Heart right ventricle (tissue), 16 donors: ENCODE data around the gene KLHL42. TPM values are rescaled to one million over a fixed set of nuclear protein-coding genes. Genes with fewer than 3 reads are reported as not detected.
A peak's percentile ranks its signal among the peaks of the same experiment; 100 is the strongest.

Experiments
- ATAC-seq, 8 donors: fragments of 200-7000 bp; cut with Tn5 transposase; one replicate each; pipeline ENCODE4 v1.9.1; 2020; ENCODE audit warnings: mild to moderate bottlenecking in 8 of 8, moderate library complexity in 8 of 8, moderate number of reproducible peaks in 1 of 8
- DNase-seq, 2 donors: peaks; one replicate each; pipeline ENCODE4 v3.0.0-alpha.2; 2020
- H3K27ac ChIP-seq, 10 donors: fragments of 200-600 bp; sonication (generic) in 2 of 10; one replicate each; pipeline versions ENCODE4 v1.5.0 to v1.8.0; 2020 to 2022; ENCODE audit warnings: mild to moderate bottlenecking in 3 of 10
- H3K27me3 ChIP-seq, 7 donors: fragments of 200-600 bp; one replicate each; pipeline ENCODE4 v1.8.0; 2021 to 2022; ENCODE audit warnings: mild to moderate bottlenecking in 2 of 7
- H3K36me3 ChIP-seq, 9 donors: fragments of 200-600 bp; sonication (generic) in 1 of 9; one replicate each; pipeline versions ENCODE4 v1.5.0 to v1.8.0; 2020 to 2022; ENCODE audit warnings: mild to moderate bottlenecking in 2 of 9
- H3K4me1 ChIP-seq, 9 donors: fragments of 200-600 bp; sonication (generic) in 1 of 9; one replicate each; pipeline versions ENCODE4 v1.5.0 to v1.8.0; 2020 to 2022; ENCODE audit warnings: mild to moderate bottlenecking in 4 of 9
- H3K4me3 ChIP-seq, 10 donors: fragments of 200-600 bp; sonication (generic) in 2 of 10; one replicate each; pipeline versions ENCODE4 v1.5.0 to v1.8.0; 2020 to 2022; ENCODE audit warnings: mild to moderate bottlenecking in 7 of 10, moderate library complexity in 2 of 10
- H3K9me3 ChIP-seq, 11 donors: fragments of 200-600 bp in 10 of 11; sonication (generic) in 2 of 11; one replicate each; pipeline versions ENCODE4 v1.5.0 to v1.8.0; 2013 to 2022; ENCODE audit warnings: mild to moderate bottlenecking in 2 of 11, control low read depth in 1 of 11, moderate library complexity in 1 of 11
- WGBS, 2 donors: extraction: QIAGEN DNeasy Blood & Tissue Kit; methylation state at CpG; one replicate each; pipeline ENCODE4 v1.1.7; 2013; ENCODE audit warnings: inconsistent platforms in 1 of 2; 5-methylcytosine and 5-hydroxymethylcytosine counted together
- intact Hi-C, 10 donors: fragments of 100-400 bp; cut with DNase I; formaldehyde crosslinking; loops; one replicate each; pipeline versions ENCODE4 v1.11.1 to v1.14.2; 2022
- long read RNA-seq, 3 donors: library from polyadenylated mRNA; unstranded; transcript quantifications; one replicate each; pipeline ENCODE4 v2.0.0, GENCODE V29; 2020 to 2021
- polyA plus RNA-seq, 2 donors: library from polyadenylated mRNA; stranded (reverse); fragments of 200-250 nt; gene quantifications; one replicate each; pipeline ENCODE4 v1.2.3, GENCODE V29; 2013
- total RNA-seq, 10 donors: library from RNA; stranded (reverse); fragmentation: NEBNext Ultra II Directional in 3 of 10; extraction: Animal tissue kit (Norgen Biotek cat#: 25700) in 3 of 10; gene quantifications; one replicate each; pipeline versions ENCODE4 v1.2.1 to v1.2.4, GENCODE V29; 2021 to 2023
- TF ChIP-seq, protein P1 (sequence below), 9 donors: fragments of 200-600 bp; sonication (generic) in 2 of 9; IDR thresholded peaks; one replicate each; pipeline versions ENCODE4 v1.5.0 to v1.8.0; 2021 to 2022; ENCODE audit warnings: antibody characterized with exemption in 9 of 9, mild to moderate bottlenecking in 5 of 9, moderate library complexity in 1 of 9
- donor health status: Arrhythmogenic right ventricular cardiomyopathy.
- donor health status: ischemic (EF 13 %, LVEDD 7.1; RV severe dilation, severe dysfunction).
- donor health status: healthy with polysubstance abuse.
- donor health status: DM: no; HTN: yes; CAD: no.
- donor health status: DM: no; HTN: no; CAD: no.
- donor health status: ischemic (EF 25% LVEDD 6.9; RV normal size, moderate dysfunction).
- donor health status: ischemic (EF 25% LVEDD 5.7; RV mildly dilated, moderate dysfunction).
- donor health status: healthy.
- donor health status: DM: yes; HTN: yes; CAD: no.
- donor health status: Ischemic cardiomyopathy.
- donor health status: ischemic (EF 35%, LVEDD 5.7; RV mildly dilated, moderate dysfunction).
- donor health status: nonischemic (EF 11% LVEDD 7.7; RV severe dilation, severe dysfunction).
- donor health status: DM: yes; HTN: yes; CAD: no.
- donor health status: PGD.
- donor health status: ischemic (EF 29% LVEDD 5.4; RV normal size, mild dysfunction).
- donor health status: nonischemic (EF 23%, LVEDD 6.1; RV moderate dilation, normal function).

KLHL42 gene, protein sequence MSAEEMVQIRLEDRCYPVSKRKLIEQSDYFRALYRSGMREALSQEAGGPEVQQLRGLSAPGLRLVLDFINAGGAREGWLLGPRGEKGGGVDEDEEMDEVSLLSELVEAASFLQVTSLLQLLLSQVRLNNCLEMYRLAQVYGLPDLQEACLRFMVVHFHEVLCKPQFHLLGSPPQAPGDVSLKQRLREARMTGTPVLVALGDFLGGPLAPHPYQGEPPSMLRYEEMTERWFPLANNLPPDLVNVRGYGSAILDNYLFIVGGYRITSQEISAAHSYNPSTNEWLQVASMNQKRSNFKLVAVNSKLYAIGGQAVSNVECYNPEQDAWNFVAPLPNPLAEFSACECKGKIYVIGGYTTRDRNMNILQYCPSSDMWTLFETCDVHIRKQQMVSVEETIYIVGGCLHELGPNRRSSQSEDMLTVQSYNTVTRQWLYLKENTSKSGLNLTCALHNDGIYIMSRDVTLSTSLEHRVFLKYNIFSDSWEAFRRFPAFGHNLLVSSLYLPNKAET
- total RNA-seq: 10 to 100 TPM in 1 of 10 donors, 1 to 10 TPM in 9; 4.6 to 10.9 (median 6.7) TPM
- polyA plus RNA-seq: 1 to 10 TPM; 4.0 to 6.3 TPM
- long read RNA-seq, donor 1, full-length matches to known transcripts: 8 of 14 reads
- long read RNA-seq, donor 1, partial matches to known transcripts: 2 of 14 reads
- long read RNA-seq, donor 1, other reads (novel, unspliced or antisense): 4 of 14 reads
- long read RNA-seq, donor 2, full-length matches to known transcripts: 8 of 10 reads
- long read RNA-seq, donor 2, partial matches to known transcripts: 0 of 10 reads
- long read RNA-seq, donor 2, other reads (novel, unspliced or antisense): 2 of 10 reads
- long read RNA-seq, donor 3, full-length matches to known transcripts: 22 of 41 reads
- long read RNA-seq, donor 3, partial matches to known transcripts: 8 of 41 reads
- long read RNA-seq, donor 3, other reads (novel, unspliced or antisense): 11 of 41 reads

GRCh38 chr12:27779920-27780611 is at the start of gene KLHL42, which contains the start of gene MANSC4:
Gene KLHL42, plus strand, starts transcription at chr12:27780233. Its CDS starts 98 bp downstream, at chr12:27780331.
Gene MANSC4, minus strand, starts transcription at chr12:27780236. Its CDS starts 8,960 bp downstream, at chr12:27771276.
- 0% methylated on average over 79 to 91 of the region's 92 CpGs for WGBS, 2 donors
- TF ChIP-seq, protein P1, sequence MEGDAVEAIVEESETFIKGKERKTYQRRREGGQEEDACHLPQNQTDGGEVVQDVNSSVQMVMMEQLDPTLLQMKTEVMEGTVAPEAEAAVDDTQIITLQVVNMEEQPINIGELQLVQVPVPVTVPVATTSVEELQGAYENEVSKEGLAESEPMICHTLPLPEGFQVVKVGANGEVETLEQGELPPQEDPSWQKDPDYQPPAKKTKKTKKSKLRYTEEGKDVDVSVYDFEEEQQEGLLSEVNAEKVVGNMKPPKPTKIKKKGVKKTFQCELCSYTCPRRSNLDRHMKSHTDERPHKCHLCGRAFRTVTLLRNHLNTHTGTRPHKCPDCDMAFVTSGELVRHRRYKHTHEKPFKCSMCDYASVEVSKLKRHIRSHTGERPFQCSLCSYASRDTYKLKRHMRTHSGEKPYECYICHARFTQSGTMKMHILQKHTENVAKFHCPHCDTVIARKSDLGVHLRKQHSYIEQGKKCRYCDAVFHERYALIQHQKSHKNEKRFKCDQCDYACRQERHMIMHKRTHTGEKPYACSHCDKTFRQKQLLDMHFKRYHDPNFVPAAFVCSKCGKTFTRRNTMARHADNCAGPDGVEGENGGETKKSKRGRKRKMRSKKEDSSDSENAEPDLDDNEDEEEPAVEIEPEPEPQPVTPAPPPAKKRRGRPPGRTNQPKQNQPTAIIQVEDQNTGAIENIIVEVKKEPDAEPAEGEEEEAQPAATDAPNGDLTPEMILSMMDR (IDR thresholded peaks at IDR 0.05): peak in 4 of 9 donors; percentile 14 to 32 (median 22)
- intact Hi-C loops: no loop called here
- ATAC-seq (peak; percentile 88 to 96 (median 90)), DNase-seq (peak; percentile 74 to 78)
- H3K27me3 ChIP-seq: no peaks in the 10 kb centered on the region
- H3K9me3 ChIP-seq: no peaks in the 10 kb centered on the region
- H3K36me3 ChIP-seq: peaks cover 0 to 8% (median 0%) of the 10 kb centered on the region in 9 donors
- peaks cover 0 to 35% (median 28%) of the 10 kb centered on the region in 9 donors for H3K4me1 ChIP-seq
- peak within 1 kb of the TSS; percentile 70 to 94 (median 89) for H3K27ac ChIP-seq
- peak within 1 kb of the TSS; percentile 72 to 95 (median 83) for H3K4me3 ChIP-seq

GRCh38 chr12:27732281-27732680 is 47.8 kb upstream of the KLHL42 start:
- peaks cover 0 to 87% (median 7%) of the 10 kb centered on the region in 9 donors for H3K36me3 ChIP-seq
- DNase-seq (no peak), ATAC-seq (peak in 1 of 8 donors; percentile 51)
- H3K4me3 ChIP-seq: no peak overlapping the region
- TF ChIP-seq, protein P1 (IDR thresholded peaks at IDR 0.05): peak in 1 of 9 donors; percentile 4
- H3K9me3 ChIP-seq: no peaks in the 10 kb centered on the region
- no peaks in the 10 kb centered on the region for H3K4me1 ChIP-seq
- H3K27me3 ChIP-seq: no peaks in the 10 kb centered on the region
- intact Hi-C loops: loop anchor here in 9 of 10 donors (2.0 to 10.0 kb wide), 10 partner anchors 85 to 1263 kb away; no protein-coding TSS in a partner anchor
- WGBS, 2 donors: 59 to 67% methylated on average over 2 of the region's 2 CpGs
- H3K27ac ChIP-seq: no peak overlapping the region

GRCh38 chr12:27733052-27733656 is 46.9 kb upstream of the KLHL42 start:
- no peaks in the 10 kb centered on the region for H3K27me3 ChIP-seq
- WGBS, 2 donors: 45 to 47% methylated on average over 3 of the region's 3 CpGs
- H3K27ac ChIP-seq: no peak overlapping the region
- no peaks in the 10 kb centered on the region for H3K9me3 ChIP-seq
- TF ChIP-seq, protein P1 (IDR thresholded peaks at IDR 0.05): peak; percentile 53 to 90 (median 76)
- ATAC-seq: peak in 1 of 8 donors; percentile 38
- peaks cover 0 to 87% (median 12%) of the 10 kb centered on the region in 9 donors for H3K36me3 ChIP-seq
- no peak overlapping the region for H3K4me3 ChIP-seq
- no peaks in the 10 kb centered on the region for H3K4me1 ChIP-seq
- intact Hi-C loops: loop anchor here in 9 of 10 donors (2.0 to 10.0 kb wide), 10 partner anchors 84 to 1262 kb away; no protein-coding TSS in a partner anchor
- no peak for DNase-seq
